Activated CD4-positive, CD25-positive, alpha-beta regulatory T cell (primary cell): ENCODE measurements around the gene TIMM17B.
A peak's percentile ranks its signal among the peaks of the same experiment; 100 is the strongest.
"Not testable (repeated sequence)": the region's sequence is repeated elsewhere in the genome, so short reads cannot be mapped to it uniquely, and the experiment has no call there.

Experiments
- DNase-seq, 4 experiments: peaks; one replicate each; lab custom pipeline; 2025; lab: John Stamatoyannopoulos, UW

Gene TIMM17B

DNA sequence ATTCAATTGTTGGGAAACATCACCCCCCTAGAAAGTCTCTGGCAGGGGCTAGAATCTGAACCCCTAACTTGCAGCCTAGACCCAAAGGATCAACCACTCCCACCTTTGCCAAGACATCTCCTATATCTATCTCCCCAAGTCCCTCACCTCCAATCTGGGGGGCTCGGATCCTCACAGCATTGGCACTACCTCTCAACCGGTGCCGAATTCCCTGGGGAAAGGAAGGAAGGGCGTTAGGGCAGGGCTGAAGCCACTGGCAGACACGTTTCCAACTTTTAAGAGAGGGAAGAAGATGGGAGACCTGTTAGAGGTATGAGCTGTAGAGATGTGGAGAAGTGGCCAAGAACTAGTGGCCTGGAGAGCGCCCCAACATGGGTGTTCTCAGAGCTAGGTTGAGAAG lies 2.7 kb downstream of the TIMM17B start:
- no peak for DNase-seq

GRCh38 chrX:48893556-48894348 lies 3.8 kb downstream of the TIMM17B start:
- no peak for DNase-seq

DNA sequence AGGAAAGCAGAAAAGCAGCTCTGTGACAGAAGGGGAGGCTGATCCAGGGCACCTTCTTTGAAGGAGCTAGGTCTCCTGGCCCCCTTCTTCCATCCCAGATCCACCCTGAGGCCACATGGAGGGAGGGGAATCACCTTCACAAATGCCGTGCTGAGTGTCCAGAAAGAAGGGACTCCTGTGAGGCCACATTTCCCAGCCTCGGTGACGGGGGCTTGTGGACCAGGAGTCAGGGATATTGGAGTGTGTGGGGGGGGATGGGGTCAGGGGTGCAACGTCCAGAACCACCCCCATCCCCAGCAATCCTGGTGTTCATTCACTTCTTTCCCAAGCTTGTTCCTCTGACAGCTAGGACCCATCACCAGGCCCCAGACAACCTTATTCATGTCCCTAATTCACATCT lies 4.7 kb downstream of the TIMM17B start:
- DNase-seq = no peak

GRCh38 chrX:48891402-48892288 lies 5.9 kb downstream of the TIMM17B start:
- DNase-seq = peak; percentile 41 to 60 (median 45)

DNA sequence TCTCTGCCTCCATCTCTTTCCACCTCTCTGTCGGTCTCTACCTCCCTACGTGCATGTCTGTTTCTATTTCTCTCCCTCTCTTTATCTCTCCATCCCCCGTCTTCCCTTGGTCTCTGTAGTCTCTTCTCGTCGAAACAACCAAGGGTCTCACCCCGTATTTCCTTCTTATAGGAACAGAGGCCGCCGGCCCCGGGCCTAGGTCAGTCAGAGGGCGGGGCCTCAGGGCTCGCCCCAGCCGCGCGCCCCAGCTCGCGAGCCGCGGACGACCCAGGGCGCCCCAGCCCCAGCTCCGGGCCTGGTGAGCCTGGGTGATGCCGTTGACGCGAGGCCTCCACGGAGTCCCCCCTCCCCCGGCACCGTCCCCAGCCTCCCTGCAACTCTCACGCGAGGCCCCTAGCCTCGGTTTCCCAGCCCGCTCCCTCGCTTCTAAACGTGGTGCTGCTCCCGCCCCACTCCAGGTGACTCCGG lies 6.6 kb downstream of the TIMM17B start:
- DNase-seq = no peak

GRCh38 chrX:48890296-48890925 lies 7.2 kb downstream of the TIMM17B start:
- DNase-seq = no peak

DNA sequence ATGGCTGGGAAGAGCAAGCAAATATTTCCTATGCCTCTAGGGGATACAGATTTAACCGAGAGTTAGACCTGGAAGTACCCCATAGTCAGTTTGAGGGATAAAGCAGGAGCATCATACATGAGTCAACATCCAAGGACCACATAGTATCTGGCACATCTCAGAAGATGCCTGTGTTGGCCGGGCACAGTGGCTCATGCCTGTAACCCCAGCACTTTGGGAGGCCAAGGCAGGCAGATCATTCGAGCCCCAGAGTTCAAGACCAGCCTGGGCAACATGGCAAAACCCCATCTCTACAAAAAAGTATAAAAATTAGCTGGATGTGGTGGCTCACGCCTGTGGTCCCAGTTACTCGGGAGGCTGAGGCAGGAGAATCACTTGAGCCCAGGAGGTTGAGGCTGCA lies 11.0 kb downstream of the TIMM17B start:
- not testable (repeated sequence) for DNase-seq

DNA sequence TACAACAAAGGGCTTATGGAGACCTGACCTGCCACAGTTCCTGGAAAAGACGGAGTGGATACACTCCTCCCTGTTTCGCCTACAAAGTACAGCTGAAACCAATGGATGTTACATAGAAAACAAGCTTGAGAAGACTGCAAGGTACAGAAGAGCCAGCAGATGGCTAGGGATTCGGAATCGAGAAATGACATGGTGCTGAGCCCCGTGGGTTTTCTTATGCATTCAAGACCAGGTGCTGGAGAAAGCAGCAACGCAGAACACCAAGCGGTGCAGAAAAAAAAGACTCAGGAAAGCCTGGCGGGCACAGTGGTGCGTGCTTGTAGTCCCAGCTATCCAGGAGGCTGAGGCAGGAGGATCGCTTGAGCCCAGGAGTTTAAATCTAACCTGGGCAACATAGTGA lies 13.8 kb downstream of the TIMM17B start:
- no peak for DNase-seq

DNA sequence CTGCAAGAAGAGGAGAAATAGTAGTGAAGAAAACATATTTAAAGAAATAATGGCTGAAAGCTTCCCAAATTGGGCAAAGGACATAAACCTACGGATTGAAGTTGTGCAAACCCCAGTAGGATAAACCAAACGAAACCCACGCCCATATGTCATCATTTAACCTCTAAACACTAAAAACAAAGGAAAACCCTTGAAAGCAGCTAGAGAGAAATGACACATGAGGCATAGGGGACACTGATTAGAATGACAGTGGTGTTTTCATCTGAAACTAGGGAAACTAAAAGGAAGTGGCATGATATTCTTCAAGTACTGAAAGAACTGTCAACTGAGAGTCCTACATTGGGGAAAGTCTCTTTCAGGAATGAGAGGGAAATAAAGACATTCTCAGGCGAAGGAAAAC lies 20.6 kb downstream of the TIMM17B start:
- DNase-seq = not testable (repeated sequence)

- DNase-seq = not testable (repeated sequence)
Measured at GRCh38 chrX:48872017-48872416, 25.6 kb downstream of the TIMM17B start.

DNA sequence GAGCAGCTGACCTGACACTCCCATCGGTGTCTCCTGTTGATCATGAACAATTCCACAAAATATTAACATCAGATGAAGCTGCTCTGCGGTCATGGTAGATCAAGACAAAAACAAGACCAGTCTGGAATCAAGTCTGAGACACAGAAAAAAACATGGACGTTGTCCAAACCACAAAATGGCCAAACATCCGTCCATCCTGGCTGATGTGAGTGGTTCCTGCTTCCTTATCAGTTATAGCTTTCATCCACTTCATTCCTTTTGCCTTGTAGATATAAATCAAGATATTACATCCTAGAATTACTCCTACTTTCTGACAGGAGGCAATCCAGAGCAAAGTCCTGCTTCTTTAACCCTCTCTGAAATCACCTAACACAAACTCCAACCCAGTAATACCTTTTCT lies 33.4 kb downstream of the TIMM17B start:
- DNase-seq = no peak

DNA sequence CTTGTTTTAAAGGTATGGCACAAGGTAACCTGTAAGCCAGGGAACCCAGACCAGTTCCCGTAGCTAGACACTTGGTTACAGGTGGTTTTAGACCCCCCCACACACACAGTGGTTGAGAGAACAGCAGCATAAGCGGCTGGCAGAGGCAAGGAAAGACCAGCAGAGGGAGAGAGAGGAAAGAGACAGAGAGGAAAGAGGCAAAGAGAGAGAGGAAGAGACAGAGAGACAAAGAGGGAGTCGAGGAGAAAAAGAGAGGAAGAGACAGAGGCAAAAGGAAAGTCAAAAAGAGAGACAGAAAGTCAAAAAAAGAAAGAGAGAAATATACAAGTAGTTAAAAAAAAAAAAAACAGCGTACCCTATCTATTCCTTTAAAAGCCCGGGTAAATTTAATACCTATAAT lies 42.7 kb downstream of the TIMM17B start:
- DNase-seq = no peak

- DNase-seq = not testable (repeated sequence)
Measured at GRCh38 chrX:48854121-48854804, 43.3 kb downstream of the TIMM17B start.

GRCh38 chrX:48853494-48853893 lies 44.1 kb downstream of the TIMM17B start:
- DNase-seq = not testable (repeated sequence)

GRCh38 chrX:48852857-48853256 lies 44.7 kb downstream of the TIMM17B start:
- DNase-seq = no peak

DNA sequence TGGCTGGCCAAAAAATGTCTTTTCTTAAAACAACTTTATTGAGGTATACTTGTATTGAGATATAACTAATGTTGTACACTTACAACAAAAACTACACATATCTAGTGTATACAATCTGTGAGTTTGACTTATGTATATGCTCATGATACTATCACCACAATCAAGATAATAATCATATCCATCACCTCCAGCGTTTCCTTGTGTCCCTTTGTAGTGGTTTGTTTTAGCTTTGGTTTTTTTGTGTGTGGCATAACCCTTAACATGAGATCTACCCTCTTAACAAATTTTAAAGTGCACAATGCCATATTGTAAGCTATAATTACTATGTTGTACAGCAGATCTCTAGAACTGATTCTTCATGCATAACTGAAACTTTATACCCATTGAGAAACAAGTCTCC lies 48.7 kb downstream of the TIMM17B start:
- no peak for DNase-seq
